K562 (cell line): ENCODE data around the gene PTPRZ1. TPM values are rescaled to one million over a fixed set of nuclear protein-coding genes. Genes with fewer than 3 reads are reported as not detected.

Source experiments
- ATAC-seq: fragments of 200-7000 bp; cut with Tn5 transposase; 3 replicates; pipeline ENCODE4 v1.9.1; 2020; ENCODE audit warnings: moderate library complexity
- BruUV-seq: library from RNA; stranded (reverse); fragments of 400-500 nt; replicated peaks from 2 replicates; lab custom pipeline; 2021; lab: Mats Ljungman, UMichigan
- CTCF ChIA-PET: fragments of 300-600 bp; formaldehyde crosslinking; extraction: SDS; loops from one replicate; lab custom pipeline; 2021; ENCODE audit warnings: low intra/inter-chr PET ratio; lab: Yijun Ruan, JAX
- POLR2A ChIA-PET: fragments of 300-600, 350-650 bp; sonication (Branson Sonifier 250); formaldehyde crosslinking; extraction: SDS; loops from one replicate; lab custom pipeline; 2021; ENCODE audit warnings: antibody characterized with exemption, inconsistent platforms; lab: Yijun Ruan, JAX
- DNase-seq, 4 experiments: peaks; one replicate each; pipeline versions ENCODE4 v3.0.0 to v3.0.0-alpha.2; 2011 to 2018; ENCODE audit warnings: low spot score in 3 of 4, mixed read lengths in 3 of 4; ENCODE audit errors: extremely low read depth in 1 of 4
- FAIRE-seq: peaks from 2 replicates; lab custom pipeline; 2011; peaks lifted over from hg19 to GRCh38; lab: Jason Lieb, UNC
- H2AFZ ChIP-seq: 2 replicates; pipeline ENCODE4 v1.6.0; 2011; ENCODE audit warnings: low read depth, low read length, control low read depth, inconsistent platforms
- H3K27ac ChIP-seq: fragments of 200-600 bp; 3 replicates; pipeline ENCODE4 v1.8.0; 2011; ENCODE audit warnings: low read depth, mild to moderate bottlenecking, control low read depth, inconsistent platforms, low read length, moderate library complexity, mixed read lengths; ENCODE audit errors: extremely low read depth
- H3K27me3 ChIP-seq, 2 experiments: fragments of 300-600 bp in 1 of 2; 2 replicates in 1 of 2; 3 replicates in 1 of 2; pipeline versions ENCODE4 v1.6.0 to v1.8.0; 2011; ENCODE audit warnings: inconsistent platforms in 2 of 2, low read length in 2 of 2, mild to moderate bottlenecking in 1 of 2, mixed read lengths in 1 of 2, moderate library complexity in 1 of 2; ENCODE audit not compliant: control insufficient read depth in 2 of 2, insufficient read depth in 2 of 2
- H3K36me3 ChIP-seq: fragments of 300-600 bp; 3 replicates; pipeline ENCODE4 v1.8.0; 2011; ENCODE audit warnings: mild to moderate bottlenecking, low read length, inconsistent platforms; ENCODE audit not compliant: control insufficient read depth, insufficient read depth
- H3K4me1 ChIP-seq, 2 experiments: fragments of 200-600 bp in 1 of 2; replicated peaks in 1 of 2; 2 replicates in 1 of 2; 3 replicates in 1 of 2; pipeline versions ENCODE4 v1.5.1 to v1.8.0; 2011; ENCODE audit warnings: inconsistent platforms in 2 of 2, low read length in 2 of 2, mild to moderate bottlenecking in 1 of 2, mixed read lengths in 1 of 2, moderate library complexity in 1 of 2; ENCODE audit not compliant: control insufficient read depth in 2 of 2, insufficient read depth in 2 of 2
- H3K4me2 ChIP-seq: 2 replicates; pipeline ENCODE4 v1.6.1; 2011; ENCODE audit warnings: low read length, control low read depth, inconsistent platforms, mixed read lengths; ENCODE audit not compliant: insufficient read depth
- H3K4me3 ChIP-seq: fragments of 200-600 bp; sonication (generic), shearing (Covaris generic); 2 replicates; pipeline ENCODE4 v1.5.1; 2016; ENCODE audit warnings: control low read depth, inconsistent platforms
- H3K79me2 ChIP-seq: fragments of 200-600 bp; 3 replicates; pipeline ENCODE4 v1.8.0; 2011; ENCODE audit warnings: low read length, inconsistent platforms; ENCODE audit not compliant: control insufficient read depth, insufficient read depth
- H3K9ac ChIP-seq, 2 experiments: 2 replicates each; pipeline versions ENCODE4 v1.6.0 to v1.6.1; 2011; ENCODE audit warnings: low read depth in 2 of 2, low read length in 2 of 2, control low read depth in 1 of 2, inconsistent platforms in 1 of 2, mild to moderate bottlenecking in 1 of 2, mixed read lengths in 1 of 2; ENCODE audit not compliant: insufficient read depth in 1 of 2
- H3K9me1 ChIP-seq: one replicate; pipeline ENCODE4 v1.6.0; 2011; ENCODE audit warnings: inconsistent platforms, mild to moderate bottlenecking, low read length, moderate library complexity; ENCODE audit not compliant: control insufficient read depth, insufficient read depth
- H3K9me3 ChIP-seq: replicated peaks from 2 replicates; pipeline ENCODE4 v1.5.1; 2011; ENCODE audit warnings: low read depth, low read length, inconsistent platforms; ENCODE audit not compliant: control insufficient read depth, insufficient read depth
- H4K20me1 ChIP-seq: replicated peaks from 2 replicates; pipeline ENCODE4 v1.6.1; 2011; ENCODE audit warnings: low read length, inconsistent platforms, mixed read lengths; ENCODE audit not compliant: control insufficient read depth, insufficient read depth
- ATF3 ChIP-seq, 2 experiments: fragments of 450-650 bp in 1 of 2; sonication (generic) in 1 of 2; formaldehyde crosslinking in 1 of 2; IDR thresholded peaks in 1 of 2; conservative IDR thresholded peaks in 1 of 2; 2 replicates each; pipeline versions ENCODE4 v1.6.1 to v1.8.1; 2016 to 2023; ENCODE audit warnings: mild to moderate bottlenecking in 2 of 2, moderate library complexity in 2 of 2, inconsistent platforms in 1 of 2, missing genetic modification reagents in 1 of 2
- BHLHE40 ChIP-seq: IDR thresholded peaks from 2 replicates; pipeline ENCODE4 v1.6.1; 2011; ENCODE audit warnings: low read length, improper control_type of control experiment
- HDAC8 ChIP-seq: fragments of 450-650 bp; IDR thresholded peaks from 2 replicates; pipeline ENCODE4 v1.6.1; 2016; ENCODE audit warnings: mild to moderate bottlenecking, missing genetic modification characterization, moderate library complexity, missing compliant biosample characterization
- ILK ChIP-seq: fragments of 450-650 bp; IDR thresholded peaks from 2 replicates; pipeline ENCODE4 v1.6.1; 2016; ENCODE audit warnings: missing genetic modification characterization, low read depth, mild to moderate bottlenecking, missing compliant biosample characterization, moderate library complexity, borderline replicate concordance
- NFIC ChIP-seq: fragments of 450-650 bp; IDR thresholded peaks from 2 replicates; pipeline ENCODE4 v1.6.1; 2017; ENCODE audit warnings: mild to moderate bottlenecking, inconsistent platforms
- POLR2B ChIP-seq: fragments of 450-650 bp; IDR thresholded peaks from 2 replicates; pipeline ENCODE4 v1.6.1; 2018; ENCODE audit warnings: low read depth; ENCODE audit not compliant: partially characterized antibody
- RBFOX2 ChIP-seq: fragments of 200-400 bp; formaldehyde crosslinking; IDR thresholded peaks from 2 replicates; pipeline ENCODE4 v1.6.1; 2017; ENCODE audit warnings: low read depth, mild to moderate bottlenecking, low read length, moderate library complexity
- ZBTB2 ChIP-seq: fragments of 450-650 bp; IDR thresholded peaks from 2 replicates; pipeline ENCODE4 v1.6.1; 2016; ENCODE audit warnings: antibody characterized with exemption
- ZFP1 ChIP-seq: fragments of 450-650 bp; formaldehyde crosslinking; IDR thresholded peaks from 2 replicates; pipeline ENCODE4 v1.4.0; 2020; ENCODE audit warnings: mild to moderate bottlenecking, mixed read lengths
- WGBS: fragments of 100-300 bp; shearing (Covaris generic); methylation state at CpG from one replicate; pipeline ENCODE4 v1.1.6; 2016; ENCODE audit warnings: low coverage, mixed read lengths; ENCODE audit not compliant: insufficient coverage; ENCODE audit errors: missing lambda C conversion rate; 5-methylcytosine and 5-hydroxymethylcytosine counted together
- in situ Hi-C: fragments of 300-500 bp; cut with MboI; formaldehyde crosslinking; loops from 4 replicates; pipeline ENCODE4 v1.15.0; 2018; ENCODE audit warnings: inconsistent platforms, mixed read lengths
- intact Hi-C: fragments of 100-400 bp; cut with micrococcal nuclease; formaldehyde crosslinking; loops from 2 replicates; pipeline ENCODE4 v1.14.2; 2022
- polyA plus RNA-seq, 8 experiments: library from polyadenylated mRNA; depleted of rRNA in 4 of 8; stranded (reverse) in 5 of 8; unstranded in 3 of 8; fragments of >200 nt; fragmentation: Nextera tagmentation in 2 of 8; fragmentation: Illumina TruSeq in 1 of 8; extraction: Ambion mirVana in 2 of 8; extraction: Trizol in 1 of 8; gene quantifications; 2 replicates each; pipeline versions ENCODE4 v1.2.1 to v1.2.3, GENCODE V29; 2011 to 2014; ENCODE audit warnings: inconsistent platforms in 1 of 8, missing spikeins in 1 of 8
- total RNA-seq, 7 experiments: library from RNA; depleted of rRNA in 6 of 7; stranded (reverse); fragments of >200 nt in 6 of 7; fragmentation: Illumina TruSeq in 2 of 7; extraction: Trizol in 2 of 7; gene quantifications; 2 replicates each; pipeline versions ENCODE4 v1.2.1 to v1.2.3, GENCODE V29; 2011 to 2021; ENCODE audit warnings: low replicate concordance in 1 of 7
- TF ChIP-seq, protein P1 (sequence below): conservative IDR thresholded peaks from 2 replicates; pipeline ENCODE4 v1.6.1; 2011; ENCODE audit warnings: low read depth, mild to moderate bottlenecking, low read length; ENCODE audit not compliant: control insufficient read depth
- TF ChIP-seq, protein P2 (sequence below): fragments of 250-450 bp; sonication (Bioruptor Pico); IDR thresholded peaks from 2 replicates; pipeline ENCODE4 v1.4.0; 2020; ENCODE audit warnings: mild to moderate bottlenecking
- TF ChIP-seq, protein P3 (sequence below): sonication (generic); formaldehyde crosslinking; IDR thresholded peaks from 2 replicates; pipeline ENCODE4 v1.8.0; 2023; ENCODE audit warnings: mild to moderate bottlenecking, missing genetic modification reagents

Gene PTPRZ1
- total and polyA plus RNA-seq, 9 of the 15 experiments (the other 6 are each of a cell fraction or from before 2014, with no cell fraction given) = 0.04 TPM; not detected in 7

DNA sequence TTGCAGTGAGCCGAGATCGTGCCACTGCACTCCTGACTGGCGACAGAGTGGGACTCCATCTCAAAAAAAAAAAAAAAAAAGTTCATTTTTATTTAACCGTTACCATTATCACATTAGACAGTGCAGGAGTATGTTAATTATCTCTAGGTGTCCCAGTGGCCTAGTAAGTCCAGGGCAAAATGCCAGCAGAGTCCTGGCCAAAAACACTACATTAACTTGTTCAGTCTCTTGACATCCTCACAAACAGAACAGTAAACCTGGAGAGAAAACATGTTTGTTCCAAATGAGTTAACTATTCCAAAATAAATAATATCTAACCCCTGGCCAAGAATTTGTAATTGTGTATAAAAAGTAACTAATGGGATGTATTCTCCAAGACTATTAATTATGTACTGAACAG is 43.2 kb downstream of the PTPRZ1 start:
- 0% methylated on average over 4 of the region's 4 CpGs for WGBS
- H4K20me1 ChIP-seq = no peaks in the 10 kb centered on the region
- no peak overlapping the region for H3K27ac ChIP-seq
- H3K4me2 ChIP-seq = no peak overlapping the region
- ChIA-PET POLR2A (no interaction called here), CTCF (no interaction called here)
- no peak for DNase-seq
- in situ Hi-C loops = no loop called here
- H3K9me3 ChIP-seq = no peaks in the 10 kb centered on the region
- H3K9me1 ChIP-seq = no peaks in the 10 kb centered on the region
- H3K36me3 ChIP-seq = no peaks in the 10 kb centered on the region
- H3K9ac ChIP-seq = no peak overlapping the region
- H3K79me2 ChIP-seq = no peaks in the 10 kb centered on the region
- no peaks in the 10 kb centered on the region for H3K4me1 ChIP-seq
- no peak for FAIRE-seq
- intact Hi-C loops = no loop called here
- no TSS peak for BruUV-seq
- no peak overlapping the region for H2AFZ ChIP-seq
- no peaks in the 10 kb centered on the region for H3K27me3 ChIP-seq
- no peak for ATAC-seq
- H3K4me3 ChIP-seq = no peak overlapping the region
- TF ChIP-seq, protein P1, sequence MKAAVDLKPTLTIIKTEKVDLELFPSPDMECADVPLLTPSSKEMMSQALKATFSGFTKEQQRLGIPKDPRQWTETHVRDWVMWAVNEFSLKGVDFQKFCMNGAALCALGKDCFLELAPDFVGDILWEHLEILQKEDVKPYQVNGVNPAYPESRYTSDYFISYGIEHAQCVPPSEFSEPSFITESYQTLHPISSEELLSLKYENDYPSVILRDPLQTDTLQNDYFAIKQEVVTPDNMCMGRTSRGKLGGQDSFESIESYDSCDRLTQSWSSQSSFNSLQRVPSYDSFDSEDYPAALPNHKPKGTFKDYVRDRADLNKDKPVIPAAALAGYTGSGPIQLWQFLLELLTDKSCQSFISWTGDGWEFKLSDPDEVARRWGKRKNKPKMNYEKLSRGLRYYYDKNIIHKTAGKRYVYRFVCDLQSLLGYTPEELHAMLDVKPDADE = no peak
- TF ChIP-seq HDAC8 (tag) (no peak), RBFOX2 (no peak), ILK (tag) (no peak), NFIC (no peak), BHLHE40 (no peak), ZFP1 (CRISPR knock-in tag) (no peak), POLR2B (no peak), ZBTB2 (no peak), ATF3 (IDR thresholded peaks at IDR 0.05) (no peak), ATF3 (CRISPR knock-in tag; conservative IDR thresholded peaks at IDR 0.05) (no peak)
- TF ChIP-seq, protein P2, sequence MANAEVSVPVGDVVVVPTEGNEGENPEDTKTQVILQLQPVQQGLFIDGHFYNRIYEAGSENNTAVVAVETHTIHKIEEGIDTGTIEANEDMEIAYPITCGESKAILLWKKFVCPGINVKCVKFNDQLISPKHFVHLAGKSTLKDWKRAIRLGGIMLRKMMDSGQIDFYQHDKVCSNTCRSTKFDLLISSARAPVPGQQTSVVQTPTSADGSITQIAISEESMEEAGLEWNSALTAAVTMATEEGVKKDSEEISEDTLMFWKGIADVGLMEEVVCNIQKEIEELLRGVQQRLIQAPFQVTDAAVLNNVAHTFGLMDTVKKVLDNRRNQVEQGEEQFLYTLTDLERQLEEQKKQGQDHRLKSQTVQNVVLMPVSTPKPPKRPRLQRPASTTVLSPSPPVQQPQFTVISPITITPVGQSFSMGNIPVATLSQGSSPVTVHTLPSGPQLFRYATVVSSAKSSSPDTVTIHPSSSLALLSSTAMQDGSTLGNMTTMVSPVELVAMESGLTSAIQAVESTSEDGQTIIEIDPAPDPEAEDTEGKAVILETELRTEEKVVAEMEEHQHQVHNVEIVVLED (CRISPR knock-in tag) = no peak
- TF ChIP-seq, protein P3, sequence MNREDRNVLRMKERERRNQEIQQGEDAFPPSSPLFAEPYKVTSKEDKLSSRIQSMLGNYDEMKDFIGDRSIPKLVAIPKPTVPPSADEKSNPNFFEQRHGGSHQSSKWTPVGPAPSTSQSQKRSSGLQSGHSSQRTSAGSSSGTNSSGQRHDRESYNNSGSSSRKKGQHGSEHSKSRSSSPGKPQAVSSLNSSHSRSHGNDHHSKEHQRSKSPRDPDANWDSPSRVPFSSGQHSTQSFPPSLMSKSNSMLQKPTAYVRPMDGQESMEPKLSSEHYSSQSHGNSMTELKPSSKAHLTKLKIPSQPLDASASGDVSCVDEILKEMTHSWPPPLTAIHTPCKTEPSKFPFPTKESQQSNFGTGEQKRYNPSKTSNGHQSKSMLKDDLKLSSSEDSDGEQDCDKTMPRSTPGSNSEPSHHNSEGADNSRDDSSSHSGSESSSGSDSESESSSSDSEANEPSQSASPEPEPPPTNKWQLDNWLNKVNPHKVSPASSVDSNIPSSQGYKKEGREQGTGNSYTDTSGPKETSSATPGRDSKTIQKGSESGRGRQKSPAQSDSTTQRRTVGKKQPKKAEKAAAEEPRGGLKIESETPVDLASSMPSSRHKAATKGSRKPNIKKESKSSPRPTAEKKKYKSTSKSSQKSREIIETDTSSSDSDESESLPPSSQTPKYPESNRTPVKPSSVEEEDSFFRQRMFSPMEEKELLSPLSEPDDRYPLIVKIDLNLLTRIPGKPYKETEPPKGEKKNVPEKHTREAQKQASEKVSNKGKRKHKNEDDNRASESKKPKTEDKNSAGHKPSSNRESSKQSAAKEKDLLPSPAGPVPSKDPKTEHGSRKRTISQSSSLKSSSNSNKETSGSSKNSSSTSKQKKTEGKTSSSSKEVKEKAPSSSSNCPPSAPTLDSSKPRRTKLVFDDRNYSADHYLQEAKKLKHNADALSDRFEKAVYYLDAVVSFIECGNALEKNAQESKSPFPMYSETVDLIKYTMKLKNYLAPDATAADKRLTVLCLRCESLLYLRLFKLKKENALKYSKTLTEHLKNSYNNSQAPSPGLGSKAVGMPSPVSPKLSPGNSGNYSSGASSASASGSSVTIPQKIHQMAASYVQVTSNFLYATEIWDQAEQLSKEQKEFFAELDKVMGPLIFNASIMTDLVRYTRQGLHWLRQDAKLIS (CRISPR knock-in tag) = no peak
